ENCODE data around the gene NGEF.

The NGEF gene

GRCh38 chr2:233000886-233001750, 11.9 kb downstream of the NGEF start:
- in situ Hi-C loops (cut with HindIII; ENCODE audit: low sequenced_read_pairs): loop anchor here (10.0 kb wide), 1 partner anchor 64 kb away; the partner anchor contains the start of gene INPP5D
- H3K4me3 ChIP-seq (ENCODE audit: low read depth, low read length): no peak overlapping the region
- no peak for DNase-seq (ENCODE audit: low read depth)
- no peak for TF ChIP-seq CTCF (IDR thresholded peaks at IDR 0.05; ENCODE audit: low read depth, low read length, missing control alignments)

GRCh38 chr2:232999354-232999753, 13.7 kb downstream of the NGEF start:
- TF ChIP-seq CTCF (IDR thresholded peaks at IDR 0.05; ENCODE audit: low read depth, low read length, missing control alignments): no peak
- H3K4me3 ChIP-seq (ENCODE audit: low read depth, low read length): no peak overlapping the region
- in situ Hi-C loops (cut with HindIII; ENCODE audit: low sequenced_read_pairs): loop anchor here (5.0 kb wide), 1 partner anchor 72 kb away; no protein-coding TSS in a partner anchor
- no peak for DNase-seq (ENCODE audit: low read depth)

GRCh38 chr2:232998666-232998985, 14.4 kb downstream of the NGEF start:
- no peak overlapping the region for H3K4me3 ChIP-seq (ENCODE audit: low read depth, low read length)
- TF ChIP-seq CTCF (IDR thresholded peaks at IDR 0.05; ENCODE audit: low read depth, low read length, missing control alignments): no peak
- DNase-seq (ENCODE audit: low read depth): no peak
- in situ Hi-C loops (cut with HindIII; ENCODE audit: low sequenced_read_pairs): loop anchor here (5.0 kb wide), 1 partner anchor 71 kb away; no protein-coding TSS in a partner anchor

- no peak overlapping the region for H3K4me3 ChIP-seq (ENCODE audit: low read depth, low read length)
- no peak for DNase-seq (ENCODE audit: low read depth)
- in situ Hi-C loops (cut with HindIII; ENCODE audit: low sequenced_read_pairs): loop anchor here (5.0 kb wide), 1 partner anchor 71 kb away; no protein-coding TSS in a partner anchor
- TF ChIP-seq CTCF (IDR thresholded peaks at IDR 0.05; ENCODE audit: low read depth, low read length, missing control alignments): no peak
Measured at GRCh38 chr2:232997749-232998665, 15.0 kb downstream of the NGEF start.

- H3K4me3 ChIP-seq (ENCODE audit: low read depth, low read length): no peak overlapping the region
- TF ChIP-seq CTCF (IDR thresholded peaks at IDR 0.05; ENCODE audit: low read depth, low read length, missing control alignments): no peak
- in situ Hi-C loops (cut with HindIII; ENCODE audit: low sequenced_read_pairs): no loop called here
- no peak for DNase-seq (ENCODE audit: low read depth)
Measured at GRCh38 chr2:232994446-232994845, 18.6 kb downstream of the NGEF start.

GRCh38 chr2:232993231-232993821, 19.7 kb downstream of the NGEF start:
- TF ChIP-seq CTCF (IDR thresholded peaks at IDR 0.05; ENCODE audit: low read depth, low read length, missing control alignments): no peak
- no peak for DNase-seq (ENCODE audit: low read depth)
- no peak overlapping the region for H3K4me3 ChIP-seq (ENCODE audit: low read depth, low read length)
- in situ Hi-C loops (cut with HindIII; ENCODE audit: low sequenced_read_pairs): no loop called here
